Natural killer cell (primary cell): Measurements from ENCODE around the gene TNP1. TPM values are rescaled to one million over a fixed set of nuclear protein-coding genes. Genes with fewer than 3 reads are reported as not detected.

Source experiments
- ATAC-seq, 3 donors: fragments of 150-1000 bp in 2 of 3; fragments of 200-7000 bp in 1 of 3; cut with Tn5 transposase; 1 replicate in 1 of 3; 2 replicates in 2 of 3; pipeline ENCODE4 v1.10.0; 2021; ENCODE audit warnings: mild to moderate bottlenecking in 2 of 3, moderate library complexity in 2 of 3
- DNase-seq, 2 donors: peaks; one replicate each; pipeline versions ENCODE4 v3.0.0 to v3.0.0-alpha.2; 2013 to 2021; ENCODE audit warnings: mixed read lengths in 1 of 2
- H3K27ac ChIP-seq: one replicate; pipeline ENCODE4 v1.5.1; 2013; ENCODE audit warnings: mild to moderate bottlenecking, low read length
- H3K27me3 ChIP-seq: one replicate; pipeline ENCODE4 v1.6.1; 2013; ENCODE audit warnings: low read length; ENCODE audit not compliant: control insufficient read depth, insufficient read depth
- H3K36me3 ChIP-seq: one replicate; pipeline ENCODE4 v1.6.1; 2013; ENCODE audit warnings: low read length; ENCODE audit not compliant: control insufficient read depth, insufficient read depth
- H3K4me1 ChIP-seq: one replicate; pipeline ENCODE4 v1.6.1; 2013; ENCODE audit warnings: low read length; ENCODE audit not compliant: control insufficient read depth, insufficient read depth
- H3K4me3 ChIP-seq: one replicate; pipeline ENCODE4 v1.5.1; 2013; ENCODE audit warnings: low read length
- H3K9me3 ChIP-seq: one replicate; pipeline ENCODE4 v1.6.1; 2013; ENCODE audit warnings: low read length; ENCODE audit not compliant: control insufficient read depth, insufficient read depth
- H3K27ac Mint-ChIP-seq, 2 donors: one replicate each; pipeline ENCODE4 v1.8.0; 2022; ENCODE audit warnings: mild to moderate bottlenecking in 2 of 2, mixed read lengths in 2 of 2, moderate library complexity in 1 of 2
- H3K27me3 Mint-ChIP-seq, 2 donors: one replicate each; pipeline ENCODE4 v1.8.0; 2022; ENCODE audit warnings: low read depth in 2 of 2, mixed read lengths in 2 of 2
- H3K36me3 Mint-ChIP-seq: one replicate; pipeline ENCODE4 v1.8.0; 2022; ENCODE audit warnings: mixed read lengths
- H3K4me1 Mint-ChIP-seq, 2 donors: one replicate each; pipeline ENCODE4 v1.8.0; 2022; ENCODE audit warnings: mixed read lengths in 2 of 2
- H3K4me3 Mint-ChIP-seq: one replicate; pipeline ENCODE4 v1.8.0; 2022; ENCODE audit warnings: mild to moderate bottlenecking, moderate library complexity, mixed read lengths
- H3K9me3 Mint-ChIP-seq, 2 donors: one replicate each; pipeline ENCODE4 v1.8.0; 2022; ENCODE audit warnings: mixed read lengths in 2 of 2
- CTCF ChIP-seq: fragments of 200-600 bp; IDR thresholded peaks from one replicate; pipeline ENCODE4 v1.8.0; 2022; ENCODE audit warnings: antibody characterized with exemption
- WGBS: methylation state at CpG from one replicate; pipeline ENCODE4 v1.1.7; 2013; ENCODE audit warnings: missing lambda C conversion rate; ENCODE audit not compliant: insufficient coverage; 5-methylcytosine and 5-hydroxymethylcytosine counted together
- intact Hi-C: fragments of 100-400 bp; cut with micrococcal nuclease; formaldehyde crosslinking; loops from one replicate; pipeline ENCODE4 v1.14.2; 2022
- total RNA-seq, 4 donors: library from RNA; stranded (reverse); fragments of 120-200 nt in 1 of 4; gene quantifications; one replicate each; pipeline versions ENCODE4 v1.2.3 to v1.2.4, GENCODE V29; 2013 to 2022

TNP1 gene
- total RNA-seq, 3 donors from 2014 or later (not counting 1 experiment from before 2014, with no cell fraction given): not detected

- 94% methylated on average over 3 of the region's 3 CpGs for whole genome bisulfite sequencing
- Histone ChIP-seq H3K4me1 (no peaks in the 10 kb centered on the region), H3K4me3 (no peak overlapping the region), H3K36me3 (no peaks in the 10 kb centered on the region), H3K9me3 (no peaks in the 10 kb centered on the region), H3K27ac (no peak overlapping the region), H3K27me3 (no peaks in the 10 kb centered on the region)
- Mint-ChIP-seq H3K27me3 (peaks cover 13 to 30% of the 10 kb centered on the region in 2 donors), H3K4me1 (peaks cover 4 to 5% of the 10 kb centered on the region in 2 donors), H3K4me3 (no peak overlapping the region), H3K9me3 (no peaks in the 10 kb centered on the region), H3K27ac (no peak overlapping the region), H3K36me3 (no peaks in the 10 kb centered on the region)
- TF ChIP-seq CTCF: no peak
- ATAC-seq (no peak), DNase-seq (no peak)
- intact Hi-C loops: no loop called here
These were observed 20.2 kb downstream of the TNP1 start for GRCh38 chr2:216839688-216840087.

- DNase-seq: no peak
- Mint-ChIP-seq H3K36me3 (no peaks in the 10 kb centered on the region), H3K9me3 (no peaks in the 10 kb centered on the region), H3K27ac (no peak overlapping the region), H3K27me3 (peaks cover 15 to 33% of the 10 kb centered on the region in 2 donors), H3K4me1 (peaks cover 4 to 5% of the 10 kb centered on the region in 2 donors), H3K4me3 (no peak overlapping the region)
- Histone ChIP-seq H3K9me3 (no peaks in the 10 kb centered on the region), H3K27me3 (no peaks in the 10 kb centered on the region), H3K4me1 (no peaks in the 10 kb centered on the region), H3K36me3 (no peaks in the 10 kb centered on the region), H3K27ac (no peak overlapping the region), H3K4me3 (no peak overlapping the region)
- no peak for ATAC-seq
- intact Hi-C loops: no loop called here
- no peak for TF ChIP-seq CTCF
- WGBS: 96% methylated on average over 5 of the region's 5 CpGs
These were observed 21.7 kb downstream of the TNP1 start for GRCh38 chr2:216838151-216838550.

GRCh38 chr2:216837740-216838139 lies 22.1 kb downstream of the TNP1 start:
- H3K27ac ChIP-seq: no peak overlapping the region
- Mint-ChIP-seq H3K4me1 (peaks cover 4 to 5% of the 10 kb centered on the region in 2 donors), H3K4me3 (no peak overlapping the region), H3K27me3 (peaks cover 15 to 33% of the 10 kb centered on the region in 2 donors), H3K36me3 (no peaks in the 10 kb centered on the region), H3K27ac (no peak overlapping the region), H3K9me3 (no peaks in the 10 kb centered on the region)
- intact Hi-C loops: no loop called here
- no peaks in the 10 kb centered on the region for H3K9me3 ChIP-seq
- no peaks in the 10 kb centered on the region for H3K36me3 ChIP-seq
- ATAC-seq (no peak), DNase-seq (no peak)
- no peak for TF ChIP-seq CTCF
- 40% methylated on average over 6 of the region's 6 CpGs for WGBS
- H3K4me1 ChIP-seq: no peaks in the 10 kb centered on the region
- no peaks in the 10 kb centered on the region for H3K27me3 ChIP-seq
- no peak overlapping the region for H3K4me3 ChIP-seq

GRCh38 chr2:216833061-216833460 lies 26.8 kb downstream of the TNP1 start:
- intact Hi-C loops: no loop called here
- whole genome bisulfite sequencing: 84% methylated on average over 4 of the region's 4 CpGs
- H3K36me3 ChIP-seq: no peaks in the 10 kb centered on the region
- ATAC-seq (no peak), DNase-seq (no peak)
- Mint-ChIP-seq H3K4me3 (no peak overlapping the region), H3K27me3 (peaks cover 16 to 50% of the 10 kb centered on the region in 2 donors), H3K27ac (no peak overlapping the region), H3K4me1 (peaks cover 4 to 5% of the 10 kb centered on the region in 2 donors), H3K36me3 (no peaks in the 10 kb centered on the region), H3K9me3 (no peaks in the 10 kb centered on the region)
- H3K4me3 ChIP-seq: no peak overlapping the region
- no peaks in the 10 kb centered on the region for H3K4me1 ChIP-seq
- no peak for TF ChIP-seq CTCF
- H3K9me3 ChIP-seq: no peaks in the 10 kb centered on the region
- H3K27ac ChIP-seq: no peak overlapping the region
- no peaks in the 10 kb centered on the region for H3K27me3 ChIP-seq
